HCT116 (cell line): ENCODE results near the gene MMP28. TPM values are rescaled to one million over a fixed set of nuclear protein-coding genes. Genes with fewer than 3 reads are reported as not detected.

Experiments
- ATAC-seq: fragments of 200-7000 bp; cut with Tn5 transposase; 2 replicates; pipeline ENCODE4 v1.9.1; 2020; ENCODE audit warnings: mild to moderate bottlenecking, moderate library complexity
- BruUV-seq: library from RNA; stranded (reverse); fragments of 400-500 nt; replicated peaks from 2 replicates; lab custom pipeline; 2021; lab: Mats Ljungman, UMichigan
- CTCF ChIA-PET: fragments of 300-600 bp; sonication (Branson Sonifier 250); formaldehyde crosslinking; loops from one replicate; lab custom pipeline; 2021; ENCODE audit warnings: antibody characterized with exemption; lab: Charles Lee
- POLR2A ChIA-PET: fragments of 300-600, 350-600 bp; sonication (Branson Sonifier 250); formaldehyde crosslinking; loops from one replicate; lab custom pipeline; 2021; ENCODE audit warnings: antibody characterized with exemption; lab: Charles Lee
- RAD21 ChIA-PET, 2 experiments: fragments of 300-600 bp; sonication (Branson Sonifier 250); formaldehyde crosslinking; loops; one replicate each; lab custom pipeline; 2023; ENCODE audit warnings: low total read pairs in 2 of 2; ENCODE audit not compliant: uncharacterized antibody in 2 of 2, unreplicated experiment in 2 of 2, low non-redundant PET in 1 of 2; lab: Charles Lee
- DNase-seq: peaks from one replicate; pipeline ENCODE4 v3.0.0-alpha.2; 2010; ENCODE audit warnings: low read depth, low spot score
- H2AFZ ChIP-seq: fragments of 200-600 bp; shearing (Covaris generic), sonication (generic); 2 replicates; pipeline ENCODE4 v1.6.1; 2017; ENCODE audit warnings: low read depth, mixed run types, mixed read lengths, antibody characterized with exemption, low read length; ENCODE audit not compliant: poor library complexity, severe bottlenecking
- H3K27ac ChIP-seq: 2 replicates; pipeline ENCODE4 v1.5.1; 2012; ENCODE audit warnings: low read depth, low read length
- H3K27me3 ChIP-seq: fragments of 200-600 bp; sonication (generic); 2 replicates; pipeline ENCODE4 v1.6.1; 2016; ENCODE audit warnings: mixed run types, low read length, mixed read lengths; ENCODE audit not compliant: insufficient read depth
- H3K36me3 ChIP-seq, 2 experiments: fragments of 200-500 bp in 1 of 2; fragments of 200-600 bp in 1 of 2; sonication (Bioruptor generic) in 1 of 2; sonication (generic) in 1 of 2; 2 replicates each; pipeline versions ENCODE4 v1.5.1 to v1.6.1; 2014 to 2016; ENCODE audit warnings: low read length in 2 of 2, inconsistent platforms in 1 of 2, mixed read lengths in 1 of 2, mixed run types in 1 of 2; ENCODE audit not compliant: insufficient read depth in 2 of 2, control insufficient read depth in 1 of 2
- H3K4me1 ChIP-seq, 2 experiments: fragments of 200-600 bp in 1 of 2; sonication (generic) in 1 of 2; 2 replicates each; pipeline versions ENCODE4 v1.5.1 to v1.6.1; 2012 to 2017; ENCODE audit warnings: low read length in 2 of 2, inconsistent platforms in 1 of 2, mild to moderate bottlenecking in 1 of 2, mixed read lengths in 1 of 2, mixed run types in 1 of 2, moderate library complexity in 1 of 2; ENCODE audit not compliant: insufficient read depth in 2 of 2, control insufficient read depth in 1 of 2
- H3K4me2 ChIP-seq: fragments of 200-600 bp; sonication (generic); 2 replicates; pipeline ENCODE4 v1.6.1; 2017; ENCODE audit warnings: mixed run types, low read length, mixed read lengths
- H3K4me3 ChIP-seq, 2 experiments: fragments of 200-600 bp in 1 of 2; sonication (generic) in 1 of 2; replicated peaks in 1 of 2; 2 replicates each; pipeline ENCODE4 v1.5.1; 2011 to 2016; ENCODE audit warnings: low read length in 2 of 2, control low read depth in 1 of 2, low read depth in 1 of 2, mild to moderate bottlenecking in 1 of 2, mixed read lengths in 1 of 2, mixed run types in 1 of 2
- H3K79me2 ChIP-seq: fragments of 200-600 bp; sonication (generic); 2 replicates; pipeline ENCODE4 v1.6.1; 2017; ENCODE audit warnings: mild to moderate bottlenecking, mixed run types, low read length, moderate library complexity, mixed read lengths; ENCODE audit not compliant: insufficient read depth
- H3K9ac ChIP-seq: fragments of 200-600 bp; sonication (generic); 2 replicates; pipeline ENCODE4 v1.6.1; 2016; ENCODE audit warnings: low read length, mixed read lengths
- H3K9me2 ChIP-seq: fragments of 200-600 bp; sonication (generic), shearing (Covaris generic); 2 replicates; pipeline ENCODE4 v1.6.1; 2017; ENCODE audit warnings: mixed run types, mild to moderate bottlenecking, moderate library complexity; ENCODE audit not compliant: insufficient read depth
- H3K9me3 ChIP-seq, 2 experiments: fragments of 200-500 bp in 1 of 2; fragments of 200-600 bp in 1 of 2; sonication (Bioruptor generic) in 1 of 2; sonication (generic) in 1 of 2; 2 replicates each; pipeline ENCODE4 v1.6.1; 2014 to 2017; ENCODE audit warnings: low read length in 2 of 2, mixed read lengths in 2 of 2, inconsistent platforms in 1 of 2, low read depth in 1 of 2, mild to moderate bottlenecking in 1 of 2, mixed run types in 1 of 2, moderate library complexity in 1 of 2; ENCODE audit not compliant: control insufficient read depth in 1 of 2, insufficient read depth in 1 of 2
- H4K20me1 ChIP-seq: fragments of 200-600 bp; sonication (generic), shearing (Covaris generic); 2 replicates; pipeline ENCODE4 v1.6.1; 2017; ENCODE audit warnings: mixed run types, mild to moderate bottlenecking, moderate library complexity; ENCODE audit not compliant: insufficient read depth
- CBX3 ChIP-seq: IDR thresholded peaks from 2 replicates; pipeline ENCODE4 v1.6.1; 2012; ENCODE audit warnings: low read depth
- CEBPB ChIP-seq: IDR thresholded peaks from 2 replicates; pipeline ENCODE4 v1.6.1; 2012; ENCODE audit warnings: low read depth
- EGR1 ChIP-seq: IDR thresholded peaks from 2 replicates; pipeline ENCODE4 v1.6.1; 2012; ENCODE audit warnings: low read depth
- ELF1 ChIP-seq: IDR thresholded peaks from 2 replicates; pipeline ENCODE4 v1.6.1; 2012; ENCODE audit warnings: low read depth, borderline replicate concordance
- EZH2phosphoT487 ChIP-seq: fragments of 200-600 bp; IDR thresholded peaks from 2 replicates; pipeline ENCODE4 v1.6.1; 2018; ENCODE audit warnings: antibody characterized with exemption, borderline replicate concordance
- FOSL1 ChIP-seq: IDR thresholded peaks from 2 replicates; pipeline ENCODE4 v1.6.1; 2012; ENCODE audit warnings: low read depth
- JUND ChIP-seq: IDR thresholded peaks from 2 replicates; pipeline ENCODE4 v1.6.1; 2012
- POLR2A ChIP-seq: IDR thresholded peaks from 2 replicates; pipeline ENCODE4 v1.7.0; 2011; ENCODE audit warnings: borderline replicate concordance; ENCODE audit not compliant: insufficient read depth, insufficient read length; ENCODE audit errors: extremely low read depth
- RAD21 ChIP-seq: IDR thresholded peaks from 2 replicates; pipeline ENCODE4 v1.6.1; 2012; ENCODE audit warnings: low read depth, mild to moderate bottlenecking
- SRF ChIP-seq: IDR thresholded peaks from 2 replicates; pipeline ENCODE4 v1.6.1; 2012; ENCODE audit warnings: low read depth
- TCF7L2 ChIP-seq: IDR thresholded peaks from 2 replicates; pipeline ENCODE4 v1.7.0; 2011; ENCODE audit warnings: borderline replicate concordance, inconsistent platforms; ENCODE audit not compliant: insufficient read depth, insufficient read length; ENCODE audit errors: extremely low read depth
- YY1 ChIP-seq: IDR thresholded peaks from 2 replicates; pipeline ENCODE4 v1.6.1; 2011; ENCODE audit warnings: low read length, low read depth, moderate library complexity, mild to moderate bottlenecking; ENCODE audit not compliant: insufficient replicate concordance; ENCODE audit errors: extremely low read depth
- ZFX ChIP-seq: fragments of 450-650 bp; IDR thresholded peaks from 2 replicates; pipeline ENCODE4 v1.6.1; 2017
- ZNF274 ChIP-seq: fragments of 200-500 bp; sonication (Bioruptor generic); IDR thresholded peaks from 2 replicates; pipeline ENCODE4 v1.6.1; 2014; ENCODE audit warnings: mild to moderate bottlenecking, low read depth, low read length, inconsistent platforms
- intact Hi-C: fragments of 100-400 bp; cut with micrococcal nuclease; formaldehyde crosslinking; loops from 2 replicates; pipeline ENCODE4 v1.10.0; 2022
- total RNA-seq: library from RNA; stranded (reverse); gene quantifications from one replicate; pipeline ENCODE4 v1.2.1, GENCODE V29; 2021; ENCODE audit not compliant: unreplicated experiment
- TF ChIP-seq, protein P1 (sequence below): IDR thresholded peaks from 2 replicates; pipeline ENCODE4 v1.6.1; 2012
- TF ChIP-seq, protein P2 (sequence below): IDR thresholded peaks from 2 replicates; pipeline ENCODE4 v1.6.1; 2012; ENCODE audit warnings: low read depth
- TF ChIP-seq, protein P3 (sequence below): IDR thresholded peaks from 2 replicates; pipeline ENCODE4 v1.6.1; 2011; ENCODE audit warnings: mild to moderate bottlenecking, low read length, moderate library complexity; ENCODE audit not compliant: insufficient replicate concordance; ENCODE audit errors: extremely low read depth
- TF ChIP-seq, protein P4 (sequence below): IDR thresholded peaks from 2 replicates; pipeline ENCODE4 v1.6.1; 2012

The MMP28 gene
- total RNA-seq, 1 experiment from 2014 or later, result 2.6 TPM

DNA sequence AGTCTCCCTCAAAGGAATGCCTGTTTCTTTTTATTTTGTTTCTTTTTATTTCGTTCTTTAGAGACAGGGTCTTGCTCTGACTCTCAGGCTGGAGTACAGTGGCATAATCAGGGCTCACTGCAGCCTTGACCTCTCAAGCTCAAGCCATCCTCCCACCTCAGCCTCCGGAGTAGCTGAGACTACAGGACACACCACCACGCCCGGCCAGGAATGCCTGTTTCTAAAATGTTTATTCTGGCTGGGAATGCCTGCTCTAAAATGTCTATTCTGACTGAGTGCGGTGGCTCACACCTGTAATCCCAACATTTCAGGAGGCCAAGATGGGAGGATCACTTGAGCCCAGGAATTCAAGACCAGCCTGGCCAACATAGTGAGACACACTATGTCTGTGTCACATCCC is 2.5 kb upstream of the MMP28 start:
- H3K4me2 ChIP-seq, result no peak overlapping the region
- no peak overlapping the region for H3K4me3 ChIP-seq
- H3K27me3 ChIP-seq, result no peaks in the 10 kb centered on the region
- H3K9ac ChIP-seq, result no peak overlapping the region
- POLR2A ChIA-PET, result no interaction called here
- H3K27ac ChIP-seq, result no peak overlapping the region
- TF ChIP-seq CBX3 (no peak), ELF1 (no peak), JUND (no peak), TCF7L2 (no peak), EGR1 (no peak), CEBPB (no peak), ZFX (no peak), EZH2phosphoT487 (no peak), FOSL1 (no peak), POLR2A (no peak), ZNF274 (no peak), RAD21 (no peak), SRF (no peak), YY1 (no peak)
- TF ChIP-seq, protein P1, sequence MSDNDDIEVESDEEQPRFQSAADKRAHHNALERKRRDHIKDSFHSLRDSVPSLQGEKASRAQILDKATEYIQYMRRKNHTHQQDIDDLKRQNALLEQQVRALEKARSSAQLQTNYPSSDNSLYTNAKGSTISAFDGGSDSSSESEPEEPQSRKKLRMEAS, result no peak
- TF ChIP-seq, protein P2, sequence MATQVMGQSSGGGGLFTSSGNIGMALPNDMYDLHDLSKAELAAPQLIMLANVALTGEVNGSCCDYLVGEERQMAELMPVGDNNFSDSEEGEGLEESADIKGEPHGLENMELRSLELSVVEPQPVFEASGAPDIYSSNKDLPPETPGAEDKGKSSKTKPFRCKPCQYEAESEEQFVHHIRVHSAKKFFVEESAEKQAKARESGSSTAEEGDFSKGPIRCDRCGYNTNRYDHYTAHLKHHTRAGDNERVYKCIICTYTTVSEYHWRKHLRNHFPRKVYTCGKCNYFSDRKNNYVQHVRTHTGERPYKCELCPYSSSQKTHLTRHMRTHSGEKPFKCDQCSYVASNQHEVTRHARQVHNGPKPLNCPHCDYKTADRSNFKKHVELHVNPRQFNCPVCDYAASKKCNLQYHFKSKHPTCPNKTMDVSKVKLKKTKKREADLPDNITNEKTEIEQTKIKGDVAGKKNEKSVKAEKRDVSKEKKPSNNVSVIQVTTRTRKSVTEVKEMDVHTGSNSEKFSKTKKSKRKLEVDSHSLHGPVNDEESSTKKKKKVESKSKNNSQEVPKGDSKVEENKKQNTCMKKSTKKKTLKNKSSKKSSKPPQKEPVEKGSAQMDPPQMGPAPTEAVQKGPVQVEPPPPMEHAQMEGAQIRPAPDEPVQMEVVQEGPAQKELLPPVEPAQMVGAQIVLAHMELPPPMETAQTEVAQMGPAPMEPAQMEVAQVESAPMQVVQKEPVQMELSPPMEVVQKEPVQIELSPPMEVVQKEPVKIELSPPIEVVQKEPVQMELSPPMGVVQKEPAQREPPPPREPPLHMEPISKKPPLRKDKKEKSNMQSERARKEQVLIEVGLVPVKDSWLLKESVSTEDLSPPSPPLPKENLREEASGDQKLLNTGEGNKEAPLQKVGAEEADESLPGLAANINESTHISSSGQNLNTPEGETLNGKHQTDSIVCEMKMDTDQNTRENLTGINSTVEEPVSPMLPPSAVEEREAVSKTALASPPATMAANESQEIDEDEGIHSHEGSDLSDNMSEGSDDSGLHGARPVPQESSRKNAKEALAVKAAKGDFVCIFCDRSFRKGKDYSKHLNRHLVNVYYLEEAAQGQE, result no peak
- TF ChIP-seq, protein P3, sequence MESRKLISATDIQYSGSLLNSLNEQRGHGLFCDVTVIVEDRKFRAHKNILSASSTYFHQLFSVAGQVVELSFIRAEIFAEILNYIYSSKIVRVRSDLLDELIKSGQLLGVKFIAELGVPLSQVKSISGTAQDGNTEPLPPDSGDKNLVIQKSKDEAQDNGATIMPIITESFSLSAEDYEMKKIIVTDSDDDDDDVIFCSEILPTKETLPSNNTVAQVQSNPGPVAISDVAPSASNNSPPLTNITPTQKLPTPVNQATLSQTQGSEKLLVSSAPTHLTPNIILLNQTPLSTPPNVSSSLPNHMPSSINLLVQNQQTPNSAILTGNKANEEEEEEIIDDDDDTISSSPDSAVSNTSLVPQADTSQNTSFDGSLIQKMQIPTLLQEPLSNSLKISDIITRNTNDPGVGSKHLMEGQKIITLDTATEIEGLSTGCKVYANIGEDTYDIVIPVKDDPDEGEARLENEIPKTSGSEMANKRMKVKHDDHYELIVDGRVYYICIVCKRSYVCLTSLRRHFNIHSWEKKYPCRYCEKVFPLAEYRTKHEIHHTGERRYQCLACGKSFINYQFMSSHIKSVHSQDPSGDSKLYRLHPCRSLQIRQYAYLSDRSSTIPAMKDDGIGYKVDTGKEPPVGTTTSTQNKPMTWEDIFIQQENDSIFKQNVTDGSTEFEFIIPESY, result no peak
- TF ChIP-seq, protein P4, sequence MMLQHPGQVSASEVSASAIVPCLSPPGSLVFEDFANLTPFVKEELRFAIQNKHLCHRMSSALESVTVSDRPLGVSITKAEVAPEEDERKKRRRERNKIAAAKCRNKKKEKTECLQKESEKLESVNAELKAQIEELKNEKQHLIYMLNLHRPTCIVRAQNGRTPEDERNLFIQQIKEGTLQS, result no peak
- RAD21 ChIA-PET, result no interaction called here
- intact Hi-C loops, result no loop called here
- H3K4me1 ChIP-seq, result peaks cover 8 to 22% of the 10 kb centered on the region in 2 experiments
- H3K79me2 ChIP-seq, result no peaks in the 10 kb centered on the region
- no peak for DNase-seq
- no peaks in the 10 kb centered on the region for H4K20me1 ChIP-seq
- H3K9me2 ChIP-seq, result no peaks in the 10 kb centered on the region
- H2AFZ ChIP-seq, result no peak overlapping the region
- no peaks in the 10 kb centered on the region for H3K9me3 ChIP-seq
- H3K36me3 ChIP-seq, result no peaks in the 10 kb centered on the region
- ATAC-seq, result no peak
- BruUV-seq, result no TSS peak
- CTCF ChIA-PET, result interaction anchor here (1.5 kb wide), 1 partner anchor 11 kb away, joined by 6 read pairs; the partner anchor contains the start of gene TAF15
